ENCODE data around the gene MEGF10. TPM values are rescaled to one million over a fixed set of nuclear protein-coding genes. Genes with fewer than 3 reads are reported as not detected.

The MEGF10 gene
- total RNA-seq, 3 donors from 2014 or later: 0.48 to 14.4 (median 2.3) TPM

DNA sequence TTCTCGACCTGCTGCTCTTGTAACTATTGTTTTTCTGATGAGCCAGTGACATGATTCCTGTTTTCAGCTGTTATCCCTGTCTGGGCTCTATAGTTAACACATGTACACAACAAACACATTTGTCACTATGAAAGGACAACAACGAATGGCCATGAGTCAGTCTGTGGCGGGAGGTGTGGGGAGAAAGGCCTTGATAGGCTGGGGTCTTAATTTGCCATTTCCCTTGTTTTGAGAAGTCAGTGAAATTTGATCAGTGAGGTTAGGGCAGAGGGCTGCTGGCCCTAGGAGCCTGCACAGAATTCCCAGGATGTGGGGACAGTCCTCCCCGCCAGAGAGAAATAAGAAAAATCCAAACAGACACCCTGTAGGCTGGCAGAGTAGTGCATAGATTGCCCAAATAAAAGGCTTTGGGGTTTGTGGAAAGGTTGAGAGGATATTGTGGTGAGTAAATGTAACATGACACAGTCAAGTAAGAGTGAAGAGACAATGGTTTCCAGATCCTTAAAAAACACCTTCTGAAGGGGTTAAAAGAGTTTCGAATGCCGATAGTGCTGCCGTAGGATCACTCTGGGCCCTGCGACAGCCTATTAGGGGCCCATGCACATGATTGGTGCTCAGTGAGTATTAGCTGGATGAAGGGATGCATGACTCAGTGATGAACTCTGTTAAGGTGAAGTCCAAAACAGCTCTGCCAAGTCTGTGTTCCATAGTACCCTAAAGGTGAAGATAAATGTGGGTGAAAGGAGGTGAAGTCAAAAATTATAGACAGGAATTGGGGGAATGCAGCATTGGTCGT is 115.9 kb downstream of the MEGF10 start:
- intact Hi-C loops (cut with DNase I; ENCODE audit: low total_unique reads): no loop called here
- Histone ChIP-seq H3K36me3 (no peaks in the 10 kb centered on the region), H3K9me3 (no peaks in the 10 kb centered on the region), H3K4me1 (no peaks in the 10 kb centered on the region), H3K4me3 (no peak overlapping the region), H3K27me3 (no peaks in the 10 kb centered on the region), H3K27ac (no peak overlapping the region)
- TF ChIP-seq POLR2A (IDR thresholded peaks at IDR 0.05) (no peak), POLR2AphosphoS5 (IDR thresholded peaks at IDR 0.05) (no peak)
- TF ChIP-seq, protein P1, sequence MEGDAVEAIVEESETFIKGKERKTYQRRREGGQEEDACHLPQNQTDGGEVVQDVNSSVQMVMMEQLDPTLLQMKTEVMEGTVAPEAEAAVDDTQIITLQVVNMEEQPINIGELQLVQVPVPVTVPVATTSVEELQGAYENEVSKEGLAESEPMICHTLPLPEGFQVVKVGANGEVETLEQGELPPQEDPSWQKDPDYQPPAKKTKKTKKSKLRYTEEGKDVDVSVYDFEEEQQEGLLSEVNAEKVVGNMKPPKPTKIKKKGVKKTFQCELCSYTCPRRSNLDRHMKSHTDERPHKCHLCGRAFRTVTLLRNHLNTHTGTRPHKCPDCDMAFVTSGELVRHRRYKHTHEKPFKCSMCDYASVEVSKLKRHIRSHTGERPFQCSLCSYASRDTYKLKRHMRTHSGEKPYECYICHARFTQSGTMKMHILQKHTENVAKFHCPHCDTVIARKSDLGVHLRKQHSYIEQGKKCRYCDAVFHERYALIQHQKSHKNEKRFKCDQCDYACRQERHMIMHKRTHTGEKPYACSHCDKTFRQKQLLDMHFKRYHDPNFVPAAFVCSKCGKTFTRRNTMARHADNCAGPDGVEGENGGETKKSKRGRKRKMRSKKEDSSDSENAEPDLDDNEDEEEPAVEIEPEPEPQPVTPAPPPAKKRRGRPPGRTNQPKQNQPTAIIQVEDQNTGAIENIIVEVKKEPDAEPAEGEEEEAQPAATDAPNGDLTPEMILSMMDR (IDR thresholded peaks at IDR 0.05): no peak
- no peak for DNase-seq (ENCODE audit: low spot score in 2 of 2)

GRCh38 chr5:127409246-127409917 is 118.8 kb downstream of the MEGF10 start:
- H3K4me3 ChIP-seq: no peak overlapping the region
- DNase-seq (ENCODE audit: low spot score in 2 of 2): no peak
- H3K36me3 ChIP-seq: no peaks in the 10 kb centered on the region
- no peaks in the 10 kb centered on the region for H3K9me3 ChIP-seq
- intact Hi-C loops (cut with DNase I; ENCODE audit: low total_unique reads): no loop called here
- no peaks in the 10 kb centered on the region for H3K4me1 ChIP-seq
- no peak for TF ChIP-seq POLR2A (IDR thresholded peaks at IDR 0.05)
- TF ChIP-seq, protein P1 (IDR thresholded peaks at IDR 0.05): no peak
- TF ChIP-seq POLR2AphosphoS5 (IDR thresholded peaks at IDR 0.05): no peak
- no peak overlapping the region for H3K27ac ChIP-seq
- no peaks in the 10 kb centered on the region for H3K27me3 ChIP-seq

GRCh38 chr5:127409921-127410675 is 119.5 kb downstream of the MEGF10 start:
- intact Hi-C loops (cut with DNase I; ENCODE audit: low total_unique reads): no loop called here
- DNase-seq (ENCODE audit: low spot score in 2 of 2): no peak
- Histone ChIP-seq H3K27ac (no peak overlapping the region), H3K27me3 (no peaks in the 10 kb centered on the region), H3K36me3 (no peaks in the 10 kb centered on the region), H3K4me1 (no peaks in the 10 kb centered on the region), H3K9me3 (no peaks in the 10 kb centered on the region), H3K4me3 (peak overlapping the region in 1 of 3 donors; percentile 21)
- TF ChIP-seq POLR2AphosphoS5 (IDR thresholded peaks at IDR 0.05) (no peak), POLR2A (IDR thresholded peaks at IDR 0.05) (no peak)
- TF ChIP-seq, protein P1 (IDR thresholded peaks at IDR 0.05): no peak

- no peaks in the 10 kb centered on the region for H3K36me3 ChIP-seq
- H3K9me3 ChIP-seq: no peaks in the 10 kb centered on the region
- H3K4me3 ChIP-seq: no peak overlapping the region
- DNase-seq (ENCODE audit: low spot score in 2 of 2): no peak
- intact Hi-C loops (cut with DNase I; ENCODE audit: low total_unique reads): no loop called here
- no peaks in the 10 kb centered on the region for H3K4me1 ChIP-seq
- no peaks in the 10 kb centered on the region for H3K27me3 ChIP-seq
- TF ChIP-seq, protein P1 (IDR thresholded peaks at IDR 0.05): no peak
- TF ChIP-seq POLR2AphosphoS5 (IDR thresholded peaks at IDR 0.05): no peak
- TF ChIP-seq POLR2A (IDR thresholded peaks at IDR 0.05): no peak
- no peak overlapping the region for H3K27ac ChIP-seq
Observed at GRCh38 chr5:127410959-127411358, 120.4 kb downstream of the MEGF10 start.
